H4 (cell line): ENCODE data around the gene PHKA2. TPM values are rescaled to one million over a fixed set of nuclear protein-coding genes. Genes with fewer than 3 reads are reported as not detected.

Experiments
- DNase-seq: peaks from one replicate; pipeline ENCODE4 v3.0.0-alpha.2; 2015; ENCODE audit warnings: low spot score
- total RNA-seq: library from RNA; depleted of rRNA; stranded (reverse); fragments of >200 nt; shearing (Covaris generic); gene quantifications from 2 replicates; pipeline ENCODE4 v1.2.3, GENCODE V29; 2014

The PHKA2 gene
- total RNA-seq, 1 experiment from 2014 or later: 5.2 TPM

GRCh38 chrX:18931972-18932371 is 51.9 kb downstream of the PHKA2 start:
- DNase-seq: no peak

- no peak for DNase-seq
Measured at GRCh38 chrX:18929775-18930174, 54.1 kb downstream of the PHKA2 start.

DNA sequence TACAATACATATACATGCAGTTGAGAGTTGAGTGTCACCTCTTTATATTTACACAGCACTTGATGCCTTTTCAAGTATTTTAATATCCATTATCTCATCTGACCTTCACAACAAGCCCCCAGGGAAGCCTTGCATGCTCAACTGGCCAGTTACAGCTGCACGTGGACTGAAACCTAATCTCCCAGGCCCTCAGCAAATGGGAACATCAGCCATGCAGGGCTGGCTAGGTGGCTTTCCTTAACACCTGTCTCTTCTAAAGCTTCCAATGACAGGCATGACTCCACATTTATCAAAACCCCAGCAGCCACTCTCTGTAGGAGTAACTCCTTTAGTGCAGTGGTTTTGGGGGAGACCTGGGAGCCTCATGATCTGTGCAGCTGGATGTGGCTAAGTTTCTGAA is 56.4 kb downstream of the PHKA2 start:
- DNase-seq: no peak

DNA sequence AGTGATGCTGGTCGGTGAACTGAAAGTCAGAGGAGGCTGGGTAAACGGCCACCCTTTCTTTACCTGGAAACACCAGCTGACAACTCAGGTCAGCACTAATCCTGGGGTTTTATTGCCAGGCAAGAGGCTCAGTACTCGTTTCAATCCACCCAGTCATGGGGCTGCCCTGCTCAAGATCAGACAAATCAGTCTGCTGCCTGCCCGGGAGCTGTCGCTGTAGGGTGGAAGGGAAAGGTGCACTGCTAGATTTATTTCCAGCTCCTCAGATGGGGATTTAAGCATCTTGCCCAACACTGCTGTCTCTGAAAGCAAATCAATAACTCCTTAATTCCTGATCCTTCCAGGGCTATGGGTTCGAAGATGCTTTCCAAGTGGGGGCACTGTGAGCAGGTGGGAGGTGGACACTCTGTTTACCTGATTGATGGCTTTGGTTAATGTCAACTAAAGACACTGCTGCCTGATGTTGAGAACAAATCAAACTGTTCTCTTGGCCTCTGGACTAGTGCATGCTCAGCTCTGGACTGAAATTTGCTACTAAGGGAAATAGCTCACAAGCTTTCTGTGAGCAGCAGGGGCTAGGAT is 59.3 kb downstream of the PHKA2 start:
- no peak for DNase-seq

DNA sequence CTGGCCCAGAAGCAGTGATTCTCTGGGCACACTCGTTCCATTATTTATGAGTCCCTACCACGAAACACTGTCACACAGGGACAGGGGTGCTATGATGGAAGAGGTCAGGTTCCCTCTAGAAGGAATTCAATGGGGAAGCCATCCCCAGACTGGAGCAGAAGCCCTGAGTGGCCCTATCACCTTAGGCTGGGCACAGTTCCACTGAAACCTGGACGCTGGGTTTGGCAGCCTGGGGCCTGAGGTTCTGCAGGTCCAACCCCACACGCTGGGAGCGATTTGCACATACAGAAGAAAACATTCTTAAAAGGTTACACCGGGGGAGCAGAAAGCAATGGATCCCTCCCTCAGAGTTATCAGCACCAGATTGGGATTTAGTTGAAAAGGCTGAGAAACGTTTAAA is 63.3 kb downstream of the PHKA2 start:
- DNase-seq: no peak

- DNase-seq: no peak
Measured at GRCh38 chrX:18920079-18920478, 63.8 kb downstream of the PHKA2 start.

DNA sequence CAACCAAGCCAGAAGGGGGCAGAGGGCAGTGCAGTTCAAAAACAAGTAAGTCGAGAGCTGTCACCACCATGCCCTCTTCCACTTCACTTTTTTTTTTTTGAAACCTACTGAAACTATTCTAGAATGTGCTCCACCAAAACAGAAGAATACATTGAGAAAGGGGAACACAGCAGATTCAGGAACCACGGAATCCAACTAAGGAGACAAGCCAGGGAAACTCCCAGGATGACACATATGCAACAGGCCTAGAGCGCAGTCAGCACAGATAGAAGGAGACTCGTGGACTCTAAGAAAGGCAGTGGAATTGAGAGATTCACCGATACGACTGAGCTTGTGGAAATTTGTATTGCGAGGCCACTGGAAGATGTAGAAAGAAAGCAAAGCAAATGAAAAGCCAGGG is 66.1 kb downstream of the PHKA2 start:
- no peak for DNase-seq

DNA sequence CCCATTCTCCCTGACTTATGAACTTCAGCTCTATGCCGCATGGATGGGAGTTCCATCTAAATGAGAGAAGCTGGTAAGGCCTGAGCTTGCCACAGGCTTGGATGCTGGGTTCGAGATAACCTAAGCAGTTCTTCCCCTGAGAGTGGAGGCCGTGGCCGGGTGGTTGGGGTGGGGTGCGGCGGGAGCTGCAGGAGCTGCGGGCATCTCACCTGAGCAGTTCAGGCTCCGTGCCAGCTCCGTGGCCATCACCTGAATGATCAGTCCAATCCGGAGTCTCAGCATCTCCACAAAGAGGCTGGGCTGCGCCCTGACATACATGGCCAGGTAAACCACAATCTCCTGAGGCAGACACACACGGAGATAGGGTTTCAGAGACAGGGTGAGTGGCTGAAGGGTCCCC is 77.6 kb downstream of the PHKA2 start:
- DNase-seq: no peak

GRCh38 chrX:18900401-18900976 is 83.4 kb downstream of the PHKA2 start:
- no peak for DNase-seq

DNA sequence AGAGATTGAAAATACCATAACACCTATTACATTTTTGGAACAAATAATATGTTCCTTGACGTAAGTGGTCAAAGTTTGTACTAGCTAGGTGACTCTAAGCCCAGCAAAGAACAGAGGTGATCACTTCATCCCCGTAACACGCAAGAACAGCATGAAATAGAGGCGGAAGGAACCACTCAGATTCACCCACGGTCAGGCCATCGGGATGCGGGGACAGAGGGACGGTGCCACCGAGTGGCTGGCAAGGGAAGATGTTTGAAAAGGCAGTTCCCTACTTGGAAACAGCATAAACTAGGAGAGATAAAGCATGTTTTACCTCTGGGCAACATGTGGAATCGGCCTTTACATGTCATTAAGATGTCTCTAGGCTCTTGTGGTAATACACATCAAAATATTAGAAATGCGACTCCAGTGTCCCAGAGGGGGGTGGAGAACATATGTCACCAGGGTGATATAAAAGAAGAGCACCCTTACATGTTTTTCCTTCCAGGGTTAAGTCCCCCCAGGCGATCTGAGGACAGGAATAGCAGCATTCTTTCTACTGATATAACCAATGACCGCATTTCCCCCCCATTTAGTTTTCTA is 84.0 kb downstream of the PHKA2 start:
- DNase-seq: peak; percentile 21

GRCh38 chrX:18898492-18898891 is 85.4 kb downstream of the PHKA2 start:
- no peak for DNase-seq

- DNase-seq: no peak
Measured at GRCh38 chrX:18898091-18898490, 85.8 kb downstream of the PHKA2 start.

DNA sequence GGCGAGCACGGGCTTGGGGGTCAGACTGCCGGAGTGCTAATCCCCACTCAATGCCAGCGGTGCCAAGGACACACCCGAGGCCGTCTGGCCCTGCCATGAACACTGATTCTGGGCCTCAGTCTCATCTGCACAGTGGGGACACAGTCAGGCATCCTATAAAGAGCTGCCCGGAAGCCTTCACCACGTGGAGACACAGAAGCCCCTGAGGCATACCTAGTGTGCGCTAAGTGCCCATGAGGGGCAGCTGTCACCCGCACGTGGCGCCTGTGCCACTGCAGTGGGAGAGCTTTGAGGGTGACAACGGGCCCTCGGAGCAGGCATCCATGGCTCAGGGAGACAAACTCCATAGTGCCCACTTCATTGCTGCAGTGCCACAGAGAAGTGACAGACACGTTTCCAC is 86.3 kb downstream of the PHKA2 start:
- DNase-seq: no peak

DNA sequence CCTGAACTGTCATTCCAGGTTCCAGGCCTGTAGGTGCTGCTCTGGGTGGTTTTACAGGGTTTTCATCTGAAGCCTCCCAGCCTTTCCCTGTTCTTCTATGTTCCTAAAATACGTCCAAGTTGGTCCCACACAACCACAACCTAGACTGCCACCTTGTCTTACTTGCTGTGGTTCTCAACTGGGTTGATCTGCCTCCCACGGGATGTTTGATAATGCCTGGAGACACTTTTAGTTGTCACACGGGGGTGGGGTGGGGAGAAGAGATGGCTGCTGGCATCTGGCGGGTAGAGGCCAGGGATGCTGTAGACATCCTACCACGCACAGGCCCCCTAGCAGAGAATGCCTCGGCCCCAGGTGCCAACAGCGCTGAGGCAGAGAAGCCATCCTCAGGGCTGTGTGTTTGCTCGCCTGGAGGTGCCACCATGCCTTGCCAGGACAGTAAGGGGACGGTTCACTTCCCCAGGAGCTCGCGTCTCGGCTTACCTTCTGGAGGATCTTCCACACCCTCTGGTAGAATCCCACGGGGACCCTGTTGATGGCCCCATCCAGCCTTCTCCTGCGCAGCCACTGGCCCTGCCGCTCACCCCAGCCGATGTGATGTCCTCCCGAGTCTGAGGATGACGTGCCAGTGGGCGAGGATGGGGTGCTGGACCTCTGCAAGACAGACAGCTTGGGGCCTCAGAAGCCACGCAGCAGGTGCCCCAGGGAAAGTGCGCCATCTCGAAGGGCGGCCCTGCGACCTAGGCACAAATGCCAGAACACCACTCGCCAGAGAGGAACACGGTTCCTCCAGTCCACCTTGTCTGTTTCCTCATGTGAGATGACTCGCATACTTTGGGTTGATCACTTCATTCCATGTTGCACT is 87.0 kb downstream of the PHKA2 start:
- DNase-seq: no peak

DNA sequence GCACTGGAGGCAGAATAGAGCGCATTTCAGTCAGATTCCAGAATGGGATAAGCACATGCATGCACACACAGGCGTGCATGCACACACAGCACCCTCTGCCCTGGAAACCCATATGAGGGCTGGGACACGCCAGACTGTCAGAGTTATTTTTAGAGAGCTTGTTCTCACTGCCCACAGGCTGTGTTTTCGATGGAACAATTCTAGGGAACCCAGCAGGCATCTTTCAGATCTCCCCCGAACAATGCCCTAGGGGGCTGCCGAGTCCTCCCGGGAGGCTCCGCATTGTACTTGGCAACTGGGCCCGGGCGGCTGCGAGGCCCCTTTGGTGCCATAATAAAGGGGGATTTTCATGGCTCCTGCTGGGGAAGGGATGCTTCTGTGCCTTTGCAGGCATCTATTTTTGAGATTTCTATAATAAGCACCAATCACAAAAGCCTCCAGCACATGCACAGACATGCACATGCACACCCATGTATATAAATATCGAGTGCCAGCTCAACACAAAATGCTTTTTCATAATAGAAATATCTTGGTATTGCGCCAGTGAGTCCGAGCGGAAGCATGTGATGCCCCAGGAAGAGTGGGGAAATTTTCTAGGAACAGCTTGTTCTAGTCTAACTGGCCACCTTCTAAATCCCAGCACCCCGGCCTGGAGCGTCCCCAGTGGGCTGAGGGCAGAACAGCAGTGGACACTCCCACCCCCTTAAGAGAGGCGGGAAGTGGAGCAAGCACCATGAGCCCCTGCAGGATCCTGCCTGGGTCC is 88.5 kb downstream of the PHKA2 start:
- no peak for DNase-seq

GRCh38 chrX:18894156-18894555 is 89.8 kb downstream of the PHKA2 start:
- no peak for DNase-seq

GRCh38 chrX:18893536-18893935 is 90.4 kb downstream of the PHKA2 start:
- no peak for DNase-seq

- no peak for DNase-seq
Measured at GRCh38 chrX:18892899-18893298, 91.0 kb downstream of the PHKA2 start.

- DNase-seq: no peak
Measured at GRCh38 chrX:18891548-18891945, 92.4 kb downstream of the PHKA2 start.

DNA sequence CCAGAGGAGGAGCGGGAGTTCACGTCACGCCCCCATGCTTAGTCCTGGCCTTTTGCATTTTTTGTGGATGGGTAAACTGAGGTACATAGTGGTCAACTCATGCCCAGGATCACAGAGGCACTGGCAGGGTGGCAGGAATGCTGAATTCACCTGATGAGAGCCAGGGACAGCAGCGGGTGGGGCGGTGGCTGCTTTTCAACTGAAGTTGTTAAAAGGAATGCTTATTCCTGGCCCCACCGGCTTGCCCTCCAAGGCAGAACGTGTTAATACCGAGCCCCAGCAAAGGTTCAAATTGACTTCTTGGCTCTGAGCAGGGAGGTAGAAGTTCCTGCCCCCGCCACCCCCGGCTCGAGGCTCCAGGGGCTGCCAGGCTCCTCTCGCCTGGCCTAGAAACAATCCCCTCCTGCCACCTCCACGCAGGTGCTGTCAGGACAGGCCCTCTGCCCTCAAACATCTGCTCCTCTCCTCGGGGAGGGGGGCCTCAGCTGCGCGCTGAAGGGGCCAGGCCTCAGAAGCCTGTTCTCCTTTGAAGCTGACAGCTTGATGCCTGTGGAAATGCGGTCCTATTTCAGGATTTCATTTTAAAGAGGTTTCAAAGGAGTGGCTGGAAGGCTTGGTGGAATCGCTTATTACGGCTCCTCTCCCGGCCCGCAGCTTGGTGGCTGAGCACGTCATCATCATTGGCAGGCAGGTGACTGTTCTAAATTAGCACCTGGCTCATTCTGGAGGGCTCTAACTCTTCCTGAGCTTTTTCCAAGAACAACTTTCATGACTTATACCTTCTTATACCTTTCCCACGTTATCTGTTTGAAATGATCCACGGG is 93.0 kb downstream of the PHKA2 start:
- no peak for DNase-seq

DNA sequence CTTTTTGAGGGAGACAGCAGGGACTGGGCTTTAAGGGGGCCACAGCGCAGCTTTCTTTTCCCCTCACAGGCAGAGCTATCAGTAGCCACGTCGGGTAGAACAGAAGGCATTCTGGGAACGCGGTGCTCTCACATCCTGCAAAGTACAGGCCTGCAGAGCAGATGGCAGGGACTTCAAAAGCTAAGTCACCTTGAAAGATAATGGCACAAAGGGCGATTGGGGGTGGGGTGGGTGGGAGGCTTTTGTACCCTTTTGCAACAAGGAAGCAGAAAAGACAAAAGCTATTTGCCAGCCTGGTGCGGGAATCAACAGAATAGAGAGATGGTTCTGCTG is 93.9 kb downstream of the PHKA2 start:
- DNase-seq: no peak
